Urinary bladder (tissue), 4 donors: ENCODE measurements around the gene SPATA3. TPM values are rescaled to one million over a fixed set of nuclear protein-coding genes. Genes with fewer than 3 reads are reported as not detected.
"Not testable (repeated sequence)": the region's sequence is repeated elsewhere in the genome, so short reads cannot be mapped to it uniquely, and the experiment has no call there.

Source experiments
- DNase-seq: peaks from one replicate; pipeline ENCODE4 v3.0.0-alpha.2; 2015; ENCODE audit errors: extremely low spot score
- H3K27ac ChIP-seq: one replicate; pipeline ENCODE4 v1.5.1; 2013; ENCODE audit warnings: low read depth, mild to moderate bottlenecking, moderate library complexity
- H3K36me3 ChIP-seq: one replicate; pipeline ENCODE4 v1.6.1; 2013; ENCODE audit warnings: mild to moderate bottlenecking, moderate library complexity; ENCODE audit not compliant: insufficient read depth
- H3K4me1 ChIP-seq: one replicate; pipeline ENCODE4 v1.6.1; 2013; ENCODE audit warnings: mild to moderate bottlenecking, moderate library complexity; ENCODE audit not compliant: insufficient read depth
- H3K4me3 ChIP-seq: one replicate; pipeline ENCODE4 v1.5.1; 2013; ENCODE audit warnings: low read depth, low read length
- WGBS: extraction: QIAGEN DNeasy Blood & Tissue Kit; methylation state at CpG from one replicate; pipeline ENCODE4 v1.1.7; 2013; 5-methylcytosine and 5-hydroxymethylcytosine counted together
- polyA plus RNA-seq: library from polyadenylated mRNA; stranded (reverse); fragments of 200-250 nt; gene quantifications from one replicate; pipeline ENCODE4 v1.2.3, GENCODE V29; 2013
- total RNA-seq: library from RNA; depleted of rRNA; stranded (reverse); fragments of >200 nt; gene quantifications from one replicate; pipeline ENCODE4 v1.2.3, GENCODE V29; 2014
- donor health status: healthy with polysubstance abuse.
- donor health status: healthy.

Gene SPATA3
- total and polyA plus RNA-seq, 2 donors = not detected

DNA sequence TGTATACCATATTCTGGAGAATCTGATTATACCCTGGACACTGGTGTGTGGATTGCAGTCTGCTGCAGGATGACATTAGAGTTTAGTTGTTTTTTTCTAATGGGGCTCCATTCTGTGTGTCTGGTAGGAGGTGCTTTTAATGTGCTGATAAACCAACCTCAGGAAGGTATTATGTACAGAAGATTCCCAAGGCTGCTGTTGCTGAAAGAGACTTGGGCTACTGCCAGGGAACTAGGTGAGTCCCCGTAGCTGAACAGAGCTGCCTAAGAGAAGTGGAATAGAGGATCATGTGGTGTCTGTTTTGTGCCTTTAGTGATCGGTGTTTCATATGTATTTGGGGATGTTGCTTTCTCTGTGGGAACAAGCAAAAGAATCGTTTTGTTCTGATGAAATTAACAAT, 16.5 kb downstream of the SPATA3 start:
- DNase-seq = no peak
- WGBS = 65% methylated on average over 3 of the region's 3 CpGs
- H3K27ac ChIP-seq = no peak overlapping the region
- no peaks in the 10 kb centered on the region for H3K4me1 ChIP-seq
- H3K4me3 ChIP-seq = no peak overlapping the region
- H3K36me3 ChIP-seq = no peaks in the 10 kb centered on the region

DNA sequence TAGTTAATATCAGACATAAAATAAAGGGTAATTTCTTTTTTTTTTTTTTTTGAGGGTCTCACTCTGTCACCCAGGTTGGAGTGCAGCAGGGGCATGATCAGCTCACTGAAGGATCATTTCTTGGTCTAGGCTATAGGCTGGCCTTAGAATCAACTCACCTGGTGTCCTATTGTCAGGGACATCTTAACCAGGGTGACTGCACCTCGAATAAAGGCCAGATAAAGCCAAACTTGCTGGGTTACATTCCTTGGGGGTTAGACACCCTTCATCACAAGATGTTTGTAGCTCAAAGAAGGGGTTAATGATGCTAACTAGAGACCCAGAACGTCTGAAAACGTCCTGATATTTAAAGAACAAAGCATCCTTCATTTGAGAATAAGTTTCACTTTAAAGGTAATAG, 17.9 kb downstream of the SPATA3 start:
- WGBS = 25% methylated on average over 3 of the region's 3 CpGs
- Histone ChIP-seq H3K4me3 (no peak overlapping the region), H3K36me3 (no peaks in the 10 kb centered on the region), H3K4me1 (no peaks in the 10 kb centered on the region), H3K27ac (no peak overlapping the region)
- no peak for DNase-seq

DNA sequence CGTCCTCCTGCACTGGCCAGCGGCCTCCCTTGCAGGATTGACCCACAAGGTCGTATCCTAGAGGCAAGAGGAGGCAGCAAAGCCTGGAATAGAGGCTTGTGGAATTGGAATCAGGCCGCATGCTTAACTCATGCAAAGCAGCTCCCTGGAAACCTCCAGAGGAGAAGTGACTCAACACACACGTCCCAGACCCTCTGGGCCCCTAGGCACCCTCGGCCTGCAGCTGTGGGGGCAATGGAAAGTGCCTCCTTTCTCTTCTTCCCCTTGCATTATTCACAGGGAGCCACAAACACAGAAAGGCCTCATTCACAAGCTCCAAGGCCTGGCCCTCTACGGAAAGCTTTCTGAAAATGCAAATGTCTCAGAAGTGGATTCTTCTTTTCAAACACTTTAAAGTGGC, 19.6 kb downstream of the SPATA3 start:
- no peak overlapping the region for H3K27ac ChIP-seq
- WGBS = 67% methylated on average over 7 of the region's 7 CpGs
- H3K36me3 ChIP-seq = no peaks in the 10 kb centered on the region
- no peaks in the 10 kb centered on the region for H3K4me1 ChIP-seq
- DNase-seq = no peak
- no peak overlapping the region for H3K4me3 ChIP-seq

DNA sequence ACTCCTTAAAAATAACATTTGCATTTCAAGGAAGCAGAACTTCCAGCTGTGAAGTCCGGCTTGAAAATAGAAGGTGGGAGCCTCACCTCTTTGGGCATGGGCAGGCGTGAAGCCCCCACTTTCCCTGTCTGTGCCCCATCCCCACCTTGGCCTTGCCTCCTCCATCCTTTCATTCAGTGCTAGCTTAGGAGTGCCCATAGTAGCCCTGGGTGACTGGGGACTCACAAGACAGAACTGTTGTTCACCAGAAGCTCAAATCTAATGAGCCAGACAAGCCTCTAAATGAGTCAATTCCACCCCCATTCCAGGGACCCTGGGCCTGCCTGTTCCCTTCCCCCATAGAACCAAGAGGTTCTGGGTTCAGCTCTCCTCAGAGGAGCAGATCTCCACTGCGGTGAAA, 20.0 kb downstream of the SPATA3 start:
- Histone ChIP-seq H3K27ac (no peak overlapping the region), H3K4me3 (no peak overlapping the region), H3K36me3 (no peaks in the 10 kb centered on the region), H3K4me1 (no peaks in the 10 kb centered on the region)
- WGBS = 79% methylated on average over 3 of the region's 3 CpGs
- DNase-seq = no peak

DNA sequence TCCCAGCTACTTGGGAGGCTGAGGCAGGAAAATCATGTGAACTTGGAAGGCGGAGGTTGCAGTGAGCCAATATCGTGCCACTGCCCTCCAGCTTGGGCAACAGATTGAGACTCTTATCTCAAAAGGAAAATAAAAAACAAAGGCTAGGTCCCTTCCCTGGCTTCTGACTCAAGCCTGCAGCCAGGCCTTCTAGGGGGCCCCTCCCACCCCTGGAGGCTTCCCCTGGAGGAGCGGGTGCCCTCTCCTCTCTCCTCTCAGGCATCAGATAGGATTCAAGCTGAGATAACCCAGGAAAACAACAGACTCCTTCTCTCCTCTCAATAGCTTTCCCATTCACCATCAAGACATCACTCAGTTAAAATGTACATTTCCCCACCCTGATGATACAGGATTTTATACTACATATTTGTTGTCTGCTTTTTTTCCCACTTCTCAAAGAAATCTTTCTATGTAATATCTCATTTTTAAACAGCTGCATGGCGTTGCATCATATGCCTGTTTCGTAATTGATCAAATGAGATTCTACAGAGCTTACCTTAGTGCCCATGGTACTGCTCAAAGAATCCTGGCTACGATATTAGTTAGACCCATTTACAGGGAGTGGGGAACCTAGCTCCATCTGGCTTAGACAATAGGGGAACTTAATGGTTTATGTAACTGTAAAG, 20.8 kb downstream of the SPATA3 start:
- H3K27ac ChIP-seq = no peak overlapping the region
- DNase-seq = no peak
- no peaks in the 10 kb centered on the region for H3K4me1 ChIP-seq
- H3K4me3 ChIP-seq = no peak overlapping the region
- H3K36me3 ChIP-seq = no peaks in the 10 kb centered on the region
- 67% methylated on average over 6 of the region's 6 CpGs for WGBS

DNA sequence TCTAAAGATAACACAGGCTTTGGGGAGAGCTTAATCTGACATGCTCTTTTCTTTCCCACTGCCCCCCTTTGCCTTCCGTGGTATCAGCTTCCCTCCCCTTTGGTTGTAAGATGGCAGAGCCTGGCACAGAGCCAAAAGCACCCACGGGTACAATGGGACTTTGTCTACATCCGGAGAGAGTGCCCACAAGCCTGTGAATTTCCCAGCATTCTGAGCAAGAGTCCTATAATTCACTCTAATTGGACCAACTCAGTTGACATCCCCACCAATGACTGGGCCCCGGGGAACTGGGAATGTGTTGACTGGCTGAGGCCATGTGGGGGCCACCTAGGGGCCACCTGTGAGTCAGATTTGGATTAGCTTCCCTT, 21.3 kb downstream of the SPATA3 start:
- H3K4me3 ChIP-seq = no peak overlapping the region
- no peaks in the 10 kb centered on the region for H3K36me3 ChIP-seq
- H3K27ac ChIP-seq = no peak overlapping the region
- WGBS = 34% methylated on average over 4 of the region's 4 CpGs
- no peaks in the 10 kb centered on the region for H3K4me1 ChIP-seq
- no peak for DNase-seq

DNA sequence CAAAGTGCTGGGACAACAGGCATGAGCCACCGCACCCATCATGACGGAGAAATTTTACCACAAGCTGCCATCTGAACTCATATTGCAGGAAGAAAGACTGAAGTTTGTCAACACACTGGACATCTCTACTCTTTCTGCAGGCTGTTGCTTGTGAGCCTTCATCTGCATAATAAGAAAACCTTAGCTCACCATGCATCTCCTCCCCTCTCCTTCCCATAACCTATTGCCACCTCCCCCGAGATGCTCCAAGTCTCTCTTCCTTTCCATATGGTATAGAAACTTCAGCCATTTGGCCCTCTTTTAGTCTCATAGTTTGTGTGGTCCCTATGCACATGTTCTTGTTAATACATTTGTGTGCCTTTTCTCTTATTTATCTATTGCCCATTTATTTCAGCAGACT, 22.3 kb downstream of the SPATA3 start:
- DNase-seq = no peak
- WGBS = 93% methylated on average over 3 of the region's 3 CpGs
- Histone ChIP-seq H3K27ac (no peak overlapping the region), H3K4me1 (no peaks in the 10 kb centered on the region), H3K4me3 (no peak overlapping the region), H3K36me3 (no peaks in the 10 kb centered on the region)

DNA sequence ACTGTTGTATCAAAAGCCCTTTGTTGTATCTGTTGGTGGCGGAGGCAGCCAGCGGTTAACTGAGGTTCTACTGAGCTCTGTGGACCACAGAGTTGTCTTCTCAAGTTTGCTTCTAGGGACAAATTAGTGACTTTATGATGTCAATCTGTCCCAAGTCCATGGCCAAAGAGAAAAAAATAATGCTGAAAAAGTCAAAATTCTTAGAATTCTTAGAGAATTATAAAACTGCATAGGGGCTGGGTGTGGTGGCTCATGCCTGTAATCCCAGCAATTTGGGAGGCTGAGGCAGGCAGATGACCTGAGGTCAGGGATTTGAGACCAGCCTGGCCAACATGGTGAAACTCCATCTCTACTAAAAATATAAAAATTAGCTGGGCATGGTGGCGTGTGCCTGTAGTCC, 29.1 kb downstream of the SPATA3 start:
- WGBS = 91% methylated on average over 3 of the region's 3 CpGs
- H3K4me3 ChIP-seq, DNase-seq, H3K27ac ChIP-seq, H3K4me1 ChIP-seq, H3K36me3 ChIP-seq: not testable (repeated sequence)

DNA sequence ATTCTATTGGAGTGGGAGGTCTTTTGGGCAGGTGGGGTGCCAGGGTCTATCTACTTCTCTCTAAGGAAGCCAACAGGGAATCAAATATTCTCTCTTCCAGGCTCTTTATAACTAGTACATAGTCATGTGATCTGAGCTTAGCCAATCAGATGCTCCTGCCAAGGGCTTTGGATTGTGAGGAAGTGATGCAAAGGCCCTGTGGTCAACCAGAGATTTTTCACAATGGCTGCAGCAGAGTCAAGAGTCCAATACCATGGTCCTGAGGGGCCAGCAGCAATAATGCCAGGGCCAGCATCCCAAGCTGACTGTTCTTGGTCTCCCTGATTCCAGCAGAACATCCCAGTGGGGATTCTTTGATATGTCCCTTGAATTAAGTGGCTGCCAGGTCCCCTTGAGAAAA, 33.0 kb downstream of the SPATA3 start:
- H3K4me1 ChIP-seq = no peaks in the 10 kb centered on the region
- no peak overlapping the region for H3K27ac ChIP-seq
- no peak for DNase-seq
- H3K4me3 ChIP-seq = no peak overlapping the region
- no peaks in the 10 kb centered on the region for H3K36me3 ChIP-seq

DNA sequence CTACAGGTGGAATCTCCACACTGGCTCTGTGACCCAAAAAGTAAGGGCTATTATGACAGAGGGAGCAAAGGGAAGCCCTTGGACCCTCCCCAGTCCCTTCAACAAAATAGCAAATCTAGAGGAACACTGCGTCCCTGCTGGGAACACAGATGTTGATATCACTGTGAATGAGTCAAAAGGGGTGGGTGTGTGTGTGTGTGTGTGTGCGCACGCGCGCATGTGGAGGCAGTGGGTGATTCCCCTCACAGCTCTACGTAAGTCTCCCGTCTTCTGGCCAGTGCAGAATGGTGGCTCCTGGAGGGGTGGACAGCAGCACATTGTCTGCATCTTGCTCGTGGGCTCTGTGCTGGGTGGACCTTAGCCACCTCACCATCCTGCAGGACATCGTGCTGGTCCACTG, 33.6 kb downstream of the SPATA3 start:
- DNase-seq = no peak
- WGBS = 84% methylated on average over 9 of the region's 9 CpGs
- Histone ChIP-seq H3K36me3 (no peaks in the 10 kb centered on the region), H3K4me3 (no peak overlapping the region), H3K27ac (no peak overlapping the region), H3K4me1 (no peaks in the 10 kb centered on the region)

DNA sequence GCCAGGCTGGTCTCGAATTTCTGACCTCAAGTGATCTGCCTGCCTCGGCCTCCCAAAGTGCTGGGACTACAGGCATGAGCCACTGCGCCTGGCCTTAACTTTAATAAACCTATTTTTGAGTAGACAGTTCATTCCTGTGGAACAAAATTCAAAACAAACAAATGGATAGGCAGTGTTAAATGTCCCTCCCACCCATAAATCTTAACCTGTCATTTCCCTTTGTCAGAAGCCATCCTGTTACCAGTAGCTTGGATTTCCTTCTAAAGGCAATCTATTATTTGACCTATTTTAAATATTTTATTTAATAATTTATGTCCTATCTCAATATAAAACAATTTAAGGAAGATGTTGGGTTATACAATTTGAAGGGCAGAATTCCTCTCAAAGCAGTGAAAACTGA, 34.8 kb downstream of the SPATA3 start:
- DNase-seq = no peak
- Histone ChIP-seq H3K36me3 (no peaks in the 10 kb centered on the region), H3K4me1 (no peaks in the 10 kb centered on the region), H3K4me3 (no peak overlapping the region), H3K27ac (no peak overlapping the region)
- 73% methylated on average over 3 of the region's 3 CpGs for WGBS

DNA sequence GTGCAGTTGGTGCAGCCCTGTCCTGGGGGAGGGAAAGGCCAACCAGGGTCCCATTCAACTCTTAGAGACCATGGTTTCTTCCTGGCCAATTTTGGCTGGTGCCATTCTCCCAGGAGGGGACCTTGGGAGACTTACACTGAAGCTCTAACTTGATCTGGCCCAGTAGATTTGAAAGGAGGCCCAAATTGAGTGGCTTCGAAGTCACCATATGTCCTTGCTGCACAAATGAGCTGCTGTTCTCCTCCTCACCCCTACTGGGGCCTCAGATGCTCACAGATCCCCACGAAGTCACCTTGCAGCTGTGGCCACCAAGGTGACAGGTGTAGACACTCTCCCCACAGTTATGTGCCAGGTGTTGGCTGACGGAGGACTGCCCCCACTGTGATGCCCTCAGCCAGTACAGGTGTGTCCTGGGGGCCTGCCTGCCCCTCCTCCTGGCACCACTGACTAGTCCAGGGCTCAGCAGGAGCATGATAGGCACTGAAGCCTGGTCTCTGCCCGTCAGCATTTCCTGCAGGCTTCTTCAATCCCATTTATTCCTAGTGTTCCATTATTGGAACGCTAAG, 36.7 kb downstream of the SPATA3 start:
- Histone ChIP-seq H3K36me3 (no peaks in the 10 kb centered on the region), H3K27ac (no peak overlapping the region), H3K4me3 (no peak overlapping the region), H3K4me1 (no peaks in the 10 kb centered on the region)
- DNase-seq = no peak
- WGBS = 78% methylated on average over 5 of the region's 5 CpGs

DNA sequence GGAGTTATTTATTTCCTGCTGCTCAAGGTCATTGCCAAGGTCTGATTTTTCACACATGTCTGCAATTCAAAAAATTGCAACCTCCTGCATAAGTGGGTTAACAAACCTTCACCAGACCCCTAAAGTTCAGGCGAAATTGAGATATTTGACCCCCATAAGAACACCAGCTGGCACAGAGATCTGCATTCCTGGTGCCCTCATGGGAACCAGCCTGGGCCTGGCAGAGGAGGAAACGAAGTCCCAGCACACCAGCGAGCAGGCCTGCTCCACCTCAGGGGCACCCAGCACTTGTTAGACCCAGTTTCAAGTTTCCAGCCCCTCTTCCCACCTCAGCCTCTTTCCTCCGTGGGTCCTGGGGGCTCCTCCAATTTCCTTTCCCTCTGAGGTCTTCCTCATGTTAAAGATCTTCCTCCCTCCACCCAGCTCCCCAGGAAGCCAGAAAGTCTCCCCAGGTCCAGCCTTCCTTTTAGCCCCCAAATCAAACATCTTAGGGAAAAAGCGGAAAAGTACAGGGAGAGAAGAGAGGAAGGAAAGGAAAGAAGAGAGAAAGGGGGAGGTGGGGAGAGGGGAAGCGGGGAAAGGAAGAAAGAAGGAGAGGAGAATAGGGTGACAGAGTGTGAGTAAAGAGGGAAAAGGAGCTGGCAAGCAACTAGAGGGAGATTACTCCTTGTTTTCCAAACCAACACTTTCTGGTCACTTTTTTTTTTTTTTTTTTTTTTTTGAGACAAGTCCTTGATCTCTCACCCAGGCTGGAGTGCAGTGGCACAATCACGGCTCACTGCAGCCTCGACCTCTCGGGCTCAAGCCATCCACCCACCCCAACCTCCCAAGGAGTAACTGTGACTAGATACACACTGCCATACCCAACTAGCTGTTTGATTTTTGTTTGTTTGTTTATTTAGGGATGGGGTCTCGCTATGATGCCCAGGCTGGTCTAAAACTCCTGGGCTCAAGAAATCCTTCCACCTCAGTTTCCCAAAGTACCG, 37.5 kb downstream of the SPATA3 start:
- peaks cover 2% of the 10 kb centered on the region for H3K4me1 ChIP-seq
- no peak for DNase-seq
- no peak overlapping the region for H3K4me3 ChIP-seq
- H3K36me3 ChIP-seq = no peaks in the 10 kb centered on the region
- H3K27ac ChIP-seq = no peak overlapping the region
- 58% methylated on average over 11 of the region's 11 CpGs for WGBS

DNA sequence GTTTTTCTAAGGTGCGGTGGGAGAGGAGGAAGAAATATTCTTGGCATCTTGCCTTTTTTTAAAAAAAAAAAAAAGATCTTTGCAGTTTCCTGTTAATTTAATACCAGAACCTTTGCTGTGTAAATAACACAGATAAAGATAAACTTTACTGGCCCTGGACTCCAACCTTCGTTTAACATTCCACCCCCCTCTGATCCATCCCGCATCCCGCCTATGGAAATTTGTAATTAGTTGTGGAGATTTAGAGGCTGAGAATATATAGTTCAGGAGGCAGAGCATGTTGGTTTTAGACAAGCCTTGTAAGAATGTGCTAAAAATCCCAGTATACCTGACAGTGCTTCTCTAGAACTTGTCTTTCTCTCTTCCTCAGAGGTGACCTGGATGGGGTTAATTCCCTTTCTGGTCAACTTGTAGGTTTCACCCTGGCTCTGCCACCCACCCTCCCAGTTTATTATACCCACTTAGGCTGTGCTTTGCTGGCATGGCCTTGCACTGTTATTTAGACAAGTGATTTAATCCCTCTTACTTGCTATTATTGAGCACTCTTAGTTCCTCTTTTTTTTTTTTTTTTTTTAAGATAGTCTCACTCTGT, 38.5 kb downstream of the SPATA3 start:
- H3K27ac ChIP-seq = no peak overlapping the region
- H3K36me3 ChIP-seq = no peaks in the 10 kb centered on the region
- H3K4me1 ChIP-seq = peaks cover 2% of the 10 kb centered on the region
- H3K4me3 ChIP-seq = no peak overlapping the region
- DNase-seq = no peak
- WGBS = 16% methylated on average over 4 of the region's 4 CpGs
